HEK293 (cell line): ENCODE data around the gene TCF7.
A peak's percentile ranks its signal among the peaks of the same experiment; 100 is the strongest.

Experiments used
- CTCF ChIA-PET: fragments of 350-600 bp; formaldehyde crosslinking; extraction: SDS; loops from one replicate; lab custom pipeline; 2021; ENCODE audit warnings: antibody characterized with exemption; lab: Yijun Ruan, JAX
- POLR2A ChIA-PET: fragments of 300-600 bp; formaldehyde crosslinking; extraction: SDS; loops from one replicate; lab custom pipeline; 2020; ENCODE audit warnings: antibody characterized with exemption, inconsistent platforms; lab: Yijun Ruan, JAX
- H3K27ac ChIP-seq: fragments of 200-500 bp; sonication (Bioruptor generic); 2 replicates; pipeline ENCODE4 v1.5.1; 2014; ENCODE audit warnings: low read depth, low read length, control low read depth, inconsistent platforms; ENCODE audit errors: extremely low read depth
- H3K36me3 ChIP-seq, 2 experiments: fragments of 200-500 bp in 1 of 2; sonication (Bioruptor generic) in 1 of 2; 1 replicate in 1 of 2; 2 replicates in 1 of 2; pipeline ENCODE4 v1.5.1; 2014 to 2017; ENCODE audit warnings: inconsistent platforms in 2 of 2, low read length in 2 of 2; ENCODE audit not compliant: control insufficient read depth in 2 of 2, insufficient read depth in 1 of 2
- H3K4me1 ChIP-seq: fragments of 200-500 bp; sonication (Bioruptor generic); 2 replicates; pipeline ENCODE4 v1.5.1; 2014; ENCODE audit warnings: mild to moderate bottlenecking, low read length, inconsistent platforms; ENCODE audit not compliant: control insufficient read depth, insufficient read depth
- H3K4me3 ChIP-seq: 2 replicates; pipeline ENCODE4 v1.5.1; 2011; ENCODE audit warnings: low read depth, mild to moderate bottlenecking, control low read depth, low read length, moderate library complexity
- H3K9me3 ChIP-seq: fragments of 200-500 bp; sonication (Bioruptor generic); 2 replicates; pipeline ENCODE4 v1.5.1; 2014; ENCODE audit warnings: low read depth, low read length, inconsistent platforms; ENCODE audit not compliant: control insufficient read depth, insufficient read depth
- GLIS1 ChIP-seq: fragments of 450-650 bp; formaldehyde crosslinking; IDR thresholded peaks from 2 replicates; pipeline ENCODE4 v1.5.1; 2016; ENCODE audit warnings: missing biosample characterization, missing genetic modification characterization
- KLF1 ChIP-seq: fragments of 450-650 bp; formaldehyde crosslinking; IDR thresholded peaks from 2 replicates; pipeline ENCODE4 v1.5.1; 2016; ENCODE audit warnings: missing biosample characterization, missing genetic modification characterization
- PRDM1 ChIP-seq: fragments of 450-650 bp; formaldehyde crosslinking; IDR thresholded peaks from 2 replicates; pipeline ENCODE4; 2016; ENCODE audit warnings: missing biosample characterization, missing genetic modification characterization
- YY1 ChIP-seq: fragments of 450-650 bp; formaldehyde crosslinking; IDR thresholded peaks from 2 replicates; pipeline ENCODE4 v1.5.1; 2018; ENCODE audit warnings: missing biosample characterization, missing genetic modification characterization
- ZBTB7A ChIP-seq: fragments of 450-650 bp; formaldehyde crosslinking; IDR thresholded peaks from 2 replicates; pipeline ENCODE4 v1.5.1; 2016; ENCODE audit warnings: low read depth, missing biosample characterization, missing genetic modification characterization
- ZFP37 ChIP-seq: fragments of 450-650 bp; formaldehyde crosslinking; IDR thresholded peaks from 2 replicates; pipeline ENCODE4 v1.5.1; 2016; ENCODE audit warnings: missing biosample characterization, missing genetic modification characterization
- ZNF157 ChIP-seq: fragments of 450-650 bp; formaldehyde crosslinking; IDR thresholded peaks from 2 replicates; pipeline ENCODE4 v1.5.1; 2016; ENCODE audit warnings: missing biosample characterization, missing genetic modification characterization
- ZNF571 ChIP-seq: fragments of 450-650 bp; formaldehyde crosslinking; IDR thresholded peaks from 2 replicates; pipeline ENCODE4 v1.5.0; 2017; ENCODE audit warnings: missing biosample characterization, missing genetic modification characterization
- ZNF843 ChIP-seq: fragments of 450-650 bp; formaldehyde crosslinking; IDR thresholded peaks from 2 replicates; pipeline ENCODE4 v1.5.1; 2016; ENCODE audit warnings: missing biosample characterization, missing genetic modification characterization
- TF ChIP-seq, protein P1 (sequence below): fragments of 450-650 bp; formaldehyde crosslinking; IDR thresholded peaks from 2 replicates; pipeline ENCODE4 v1.5.1; 2017; ENCODE audit warnings: missing biosample characterization, missing genetic modification characterization
- TF ChIP-seq, protein P2 (sequence below): fragments of 450-650 bp; formaldehyde crosslinking; IDR thresholded peaks from 2 replicates; pipeline ENCODE4 v1.5.1; 2016; ENCODE audit warnings: missing biosample characterization, missing genetic modification characterization

The TCF7 gene

DNA sequence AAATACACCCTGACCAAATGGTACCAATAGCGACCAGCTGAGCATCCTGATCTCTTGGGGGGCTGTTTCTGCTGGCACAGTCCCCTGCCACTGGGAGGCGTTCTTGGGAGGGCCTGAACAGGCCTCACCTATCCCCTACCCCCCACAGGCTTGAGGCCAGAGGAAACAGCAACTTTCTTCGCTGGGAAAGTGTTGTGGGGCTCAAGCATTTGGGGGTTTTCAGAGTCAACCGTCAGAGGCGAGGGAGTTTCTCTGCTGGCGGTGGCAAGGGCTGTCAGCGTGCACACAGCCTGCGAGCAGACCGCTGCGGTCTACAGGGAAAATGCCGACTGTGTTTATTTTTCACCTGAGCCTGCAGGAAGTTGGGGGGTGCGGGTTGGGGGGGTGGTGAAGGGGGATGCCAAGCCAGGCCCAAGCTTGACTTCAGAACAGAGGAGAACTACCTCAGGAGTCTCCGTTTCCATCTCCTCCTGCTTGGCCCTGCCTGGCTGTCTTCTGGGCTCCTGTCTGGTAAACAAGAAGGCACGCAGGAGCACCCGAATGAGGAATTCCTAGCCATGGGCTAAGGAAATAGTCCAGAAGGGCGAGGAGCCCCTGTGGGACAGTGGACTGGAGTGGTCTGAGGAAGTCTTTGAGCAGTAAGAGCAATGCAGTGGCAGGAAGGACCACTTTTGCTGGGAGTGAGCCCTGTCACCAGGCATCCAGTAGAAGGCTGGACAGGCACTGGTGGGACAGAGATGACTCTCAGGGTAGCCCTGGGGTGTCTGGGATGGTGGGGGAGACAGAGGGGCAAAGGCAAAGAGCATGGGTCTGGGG is 18.1 kb downstream of the TCF7 start:
- H3K9me3 ChIP-seq: no peaks in the 10 kb centered on the region
- no peak overlapping the region for H3K4me3 ChIP-seq
- peaks cover 0 to 87% of the 10 kb centered on the region in 2 experiments; a peak in 1 of 3 replicates for H3K36me3 ChIP-seq
- no peaks in the 10 kb centered on the region for H3K4me1 ChIP-seq
- H3K27ac ChIP-seq: no peak overlapping the region
- ChIA-PET POLR2A (no interaction called here), CTCF (interaction anchor here (0.6 to 1.1 kb wide), 4 partner anchors 12 to 93 kb away, joined by 3 to 7 read pairs (median 4); no protein-coding TSS in a partner anchor)
- TF ChIP-seq ZBTB7A (tag by site-specific recombination): no peak
- TF ChIP-seq GLIS1 (tag by site-specific recombination): peak; percentile 64
- TF ChIP-seq ZFP37 (tag by site-specific recombination): no peak

DNA sequence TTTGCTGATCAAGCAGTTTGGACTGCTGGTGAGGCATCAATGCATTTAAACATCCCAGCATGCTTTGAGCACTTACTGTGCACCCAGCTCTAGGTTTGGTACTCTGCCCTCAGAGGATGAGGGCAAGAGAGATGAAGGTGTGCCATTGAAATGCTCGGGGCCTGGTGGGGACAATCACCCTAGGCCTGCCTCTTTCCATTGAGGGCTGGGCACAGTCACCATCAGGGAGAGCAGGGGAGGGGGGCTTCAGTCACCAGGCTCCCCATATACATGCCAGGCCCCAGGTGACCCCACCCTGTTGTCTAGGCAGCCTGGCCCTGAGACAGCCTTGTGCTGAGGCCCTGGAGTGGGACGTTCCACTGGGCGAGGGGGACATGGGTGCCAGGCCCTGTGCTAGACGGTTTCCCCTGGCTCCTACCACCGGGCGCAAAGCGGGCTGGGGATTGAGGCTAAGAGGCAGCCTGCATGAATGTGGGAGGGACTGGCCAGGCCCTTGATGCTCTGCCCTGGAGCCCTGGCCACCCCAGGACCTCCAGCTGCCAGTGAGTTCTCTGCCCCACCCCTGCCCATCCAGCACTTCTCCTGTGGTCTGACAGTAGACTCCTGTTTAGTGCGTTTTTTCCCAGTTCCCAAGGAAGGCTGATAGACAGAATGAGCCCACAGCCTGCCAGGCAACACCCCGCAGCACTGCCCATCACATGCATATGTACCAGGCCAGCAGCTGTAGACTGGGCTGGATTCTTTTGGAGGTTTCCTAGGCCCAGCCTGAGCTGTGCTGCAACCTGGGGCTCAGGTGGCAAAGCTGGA is 18.9 kb downstream of the TCF7 start:
- Histone ChIP-seq H3K27ac (no peak overlapping the region), H3K9me3 (no peaks in the 10 kb centered on the region), H3K4me1 (no peaks in the 10 kb centered on the region), H3K4me3 (no peak overlapping the region), H3K36me3 (peaks cover 0 to 89% of the 10 kb centered on the region in 2 experiments; a peak in 1 of 3 replicates)
- TF ChIP-seq KLF1 (tag by site-specific recombination) (no peak), ZNF157 (tag by site-specific recombination) (no peak), YY1 (tag by site-specific recombination) (no peak), PRDM1 (tag by site-specific recombination) (no peak), ZNF571 (tag by site-specific recombination) (no peak)
- TF ChIP-seq, protein P1, sequence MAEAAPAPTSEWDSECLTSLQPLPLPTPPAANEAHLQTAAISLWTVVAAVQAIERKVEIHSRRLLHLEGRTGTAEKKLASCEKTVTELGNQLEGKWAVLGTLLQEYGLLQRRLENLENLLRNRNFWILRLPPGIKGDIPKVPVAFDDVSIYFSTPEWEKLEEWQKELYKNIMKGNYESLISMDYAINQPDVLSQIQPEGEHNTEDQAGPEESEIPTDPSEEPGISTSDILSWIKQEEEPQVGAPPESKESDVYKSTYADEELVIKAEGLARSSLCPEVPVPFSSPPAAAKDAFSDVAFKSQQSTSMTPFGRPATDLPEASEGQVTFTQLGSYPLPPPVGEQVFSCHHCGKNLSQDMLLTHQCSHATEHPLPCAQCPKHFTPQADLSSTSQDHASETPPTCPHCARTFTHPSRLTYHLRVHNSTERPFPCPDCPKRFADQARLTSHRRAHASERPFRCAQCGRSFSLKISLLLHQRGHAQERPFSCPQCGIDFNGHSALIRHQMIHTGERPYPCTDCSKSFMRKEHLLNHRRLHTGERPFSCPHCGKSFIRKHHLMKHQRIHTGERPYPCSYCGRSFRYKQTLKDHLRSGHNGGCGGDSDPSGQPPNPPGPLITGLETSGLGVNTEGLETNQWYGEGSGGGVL: no peak
- TF ChIP-seq, protein P2, sequence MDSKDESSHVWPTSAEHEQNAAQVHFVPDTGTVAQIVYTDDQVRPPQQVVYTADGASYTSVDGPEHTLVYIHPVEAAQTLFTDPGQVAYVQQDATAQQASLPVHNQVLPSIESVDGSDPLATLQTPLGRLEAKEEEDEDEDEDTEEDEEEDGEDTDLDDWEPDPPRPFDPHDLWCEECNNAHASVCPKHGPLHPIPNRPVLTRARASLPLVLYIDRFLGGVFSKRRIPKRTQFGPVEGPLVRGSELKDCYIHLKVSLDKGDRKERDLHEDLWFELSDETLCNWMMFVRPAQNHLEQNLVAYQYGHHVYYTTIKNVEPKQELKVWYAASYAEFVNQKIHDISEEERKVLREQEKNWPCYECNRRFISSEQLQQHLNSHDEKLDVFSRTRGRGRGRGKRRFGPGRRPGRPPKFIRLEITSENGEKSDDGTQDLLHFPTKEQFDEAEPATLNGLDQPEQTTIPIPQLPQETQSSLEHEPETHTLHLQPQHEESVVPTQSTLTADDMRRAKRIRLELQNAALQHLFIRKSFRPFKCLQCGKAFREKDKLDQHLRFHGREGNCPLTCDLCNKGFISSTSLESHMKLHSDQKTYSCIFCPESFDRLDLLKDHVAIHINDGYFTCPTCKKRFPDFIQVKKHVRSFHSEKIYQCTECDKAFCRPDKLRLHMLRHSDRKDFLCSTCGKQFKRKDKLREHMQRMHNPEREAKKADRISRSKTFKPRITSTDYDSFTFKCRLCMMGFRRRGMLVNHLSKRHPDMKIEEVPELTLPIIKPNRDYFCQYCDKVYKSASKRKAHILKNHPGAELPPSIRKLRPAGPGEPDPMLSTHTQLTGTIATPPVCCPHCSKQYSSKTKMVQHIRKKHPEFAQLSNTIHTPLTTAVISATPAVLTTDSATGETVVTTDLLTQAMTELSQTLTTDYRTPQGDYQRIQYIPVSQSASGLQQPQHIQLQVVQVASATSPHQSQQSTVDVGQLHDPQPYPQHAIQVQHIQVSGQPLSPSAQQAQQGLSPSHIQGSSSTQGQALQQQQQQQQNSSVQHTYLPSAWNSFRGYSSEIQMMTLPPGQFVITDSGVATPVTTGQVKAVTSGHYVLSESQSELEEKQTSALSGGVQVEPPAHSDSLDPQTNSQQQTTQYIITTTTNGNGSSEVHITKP (tag by site-specific recombination): peak; percentile 81
- POLR2A ChIA-PET: no interaction called here
- CTCF ChIA-PET: interaction anchor here (0.6 to 1.1 kb wide), 3 partner anchors 32 to 175 kb away, joined by 3 to 7 read pairs (median 3); no protein-coding TSS in a partner anchor

DNA sequence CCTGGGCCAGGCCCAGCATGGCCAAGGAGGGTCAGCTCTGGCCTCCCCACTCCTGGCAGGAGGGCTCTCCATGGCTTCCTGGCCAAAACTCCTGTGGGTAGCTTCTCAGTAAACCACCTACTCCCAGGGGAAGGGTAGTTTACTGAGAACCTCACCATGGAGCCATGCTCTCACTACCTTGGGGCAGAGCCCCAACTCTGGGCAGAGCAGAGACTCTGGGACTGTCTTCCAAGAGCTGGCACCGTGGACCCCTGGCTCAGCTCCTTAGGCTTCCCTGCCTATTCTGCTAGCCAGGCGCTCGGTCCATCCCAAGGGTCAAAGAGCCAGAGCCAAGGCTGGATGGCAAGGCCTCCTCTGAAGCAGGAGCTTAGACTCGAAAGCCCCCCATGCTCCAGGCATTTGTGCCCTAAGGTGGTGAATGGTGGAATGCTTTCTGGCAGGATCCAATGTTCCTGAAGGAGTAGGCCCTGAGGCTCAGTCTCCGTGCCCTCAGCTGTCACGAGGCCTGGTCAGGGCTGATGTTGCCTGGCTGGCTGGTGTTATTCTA is 19.6 kb downstream of the TCF7 start:
- no peak for TF ChIP-seq ZNF843
- peak; percentile 43; the same call in 1 of the 2 replicates for TF ChIP-seq GLIS1 (tag by site-specific recombination)
- no peak overlapping the region for H3K4me3 ChIP-seq
- peaks cover 0 to 89% of the 10 kb centered on the region in 2 experiments; a peak in 1 of 3 replicates for H3K36me3 ChIP-seq
- CTCF ChIA-PET: interaction anchor here (0.6 to 1.9 kb wide), 4 partner anchors 32 to 175 kb away, joined by 3 to 6 read pairs (median 3); no protein-coding TSS in a partner anchor
- POLR2A ChIA-PET: no interaction called here
- H3K9me3 ChIP-seq: no peaks in the 10 kb centered on the region
- H3K4me1 ChIP-seq: no peaks in the 10 kb centered on the region
- H3K27ac ChIP-seq: no peak overlapping the region
